CD4-positive, alpha-beta T cell treated with Interleukin-4 for 1 hour (primary cell): ENCODE data around the gene PEX19.
"Not testable (repeated sequence)": the region's sequence is repeated elsewhere in the genome, so short reads cannot be mapped to it uniquely, and the experiment has no call there.

Experiments used
- DNase-seq, 2 donors: peaks; one replicate each; pipeline ENCODE4 v3.0.0-alpha.2; 2020 to 2022

The PEX19 gene, protein sequence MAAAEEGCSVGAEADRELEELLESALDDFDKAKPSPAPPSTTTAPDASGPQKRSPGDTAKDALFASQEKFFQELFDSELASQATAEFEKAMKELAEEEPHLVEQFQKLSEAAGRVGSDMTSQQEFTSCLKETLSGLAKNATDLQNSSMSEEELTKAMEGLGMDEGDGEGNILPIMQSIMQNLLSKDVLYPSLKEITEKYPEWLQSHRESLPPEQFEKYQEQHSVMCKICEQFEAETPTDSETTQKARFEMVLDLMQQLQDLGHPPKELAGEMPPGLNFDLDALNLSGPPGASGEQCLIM

DNA sequence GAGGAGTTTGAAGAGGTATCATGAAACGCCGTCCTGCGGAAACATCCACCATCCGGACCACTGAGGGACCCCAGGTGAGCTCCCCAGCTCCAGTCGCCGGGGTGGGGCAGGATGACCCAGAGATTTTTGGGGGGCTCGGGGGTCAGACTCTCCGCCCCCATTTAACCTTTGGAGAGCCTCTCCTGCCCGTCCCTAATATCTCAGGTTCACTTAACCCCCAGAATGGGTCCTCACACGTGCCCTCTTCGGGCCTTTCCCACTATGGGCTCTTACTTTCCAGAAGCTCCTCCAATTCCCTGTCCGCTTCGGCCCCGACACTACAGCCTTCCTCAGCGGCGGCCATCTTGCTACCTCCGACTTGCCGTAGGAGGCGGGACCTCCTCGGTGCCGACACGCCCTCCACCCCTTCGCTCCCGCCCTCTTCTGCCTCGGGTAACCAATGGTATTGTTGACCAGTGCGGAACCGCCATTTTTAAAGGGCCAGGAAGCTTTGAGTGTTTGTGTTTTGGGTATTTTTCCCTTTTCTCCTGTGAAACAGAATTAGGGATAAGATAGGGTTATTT, at the start of gene PEX19:
Gene PEX19, minus strand, starts transcription at position 352 of the 563 bp plus-strand sequence. Its CDS starts 9 bp downstream, at position 343.
- DNase-seq: peak; percentile 92 to 95

DNA sequence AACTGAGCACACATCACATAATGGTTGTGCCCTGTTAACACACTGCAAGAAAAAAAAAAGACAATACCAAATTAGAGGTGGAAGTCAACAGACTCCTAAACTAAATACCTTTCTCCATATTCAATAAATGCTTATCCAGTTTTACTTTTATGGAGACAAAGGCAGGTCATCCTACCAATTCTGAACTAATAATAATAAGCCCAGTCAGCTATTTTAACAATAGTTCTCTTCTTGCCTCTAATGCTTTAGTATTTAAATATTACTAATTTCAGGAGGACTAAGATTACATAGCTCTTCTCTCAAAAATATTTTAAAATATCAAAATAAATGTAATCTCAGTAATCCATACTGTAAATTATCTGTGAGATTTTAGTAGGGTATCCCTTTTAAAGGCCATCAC, 47.6 kb upstream of the PEX19 start:
- no peak for DNase-seq

DNA sequence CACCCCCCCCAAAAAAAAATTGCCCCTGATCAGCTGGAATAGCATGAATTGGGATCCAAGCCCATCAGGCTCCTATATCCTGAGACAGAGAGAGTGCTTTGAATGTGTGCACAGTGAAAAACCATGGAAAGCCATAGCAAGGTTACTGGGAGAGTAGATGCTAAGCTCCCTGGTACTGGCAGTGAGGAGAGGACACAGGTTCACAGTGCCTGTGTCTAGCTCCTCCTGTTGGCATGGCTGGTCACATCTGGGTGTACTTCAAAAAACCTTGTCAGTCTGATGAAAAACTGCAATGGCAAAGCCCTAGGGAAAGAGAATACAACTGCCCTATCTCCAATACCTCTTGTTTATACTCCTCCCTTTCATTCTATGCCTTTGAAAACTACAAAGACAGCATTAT, 45.2 kb upstream of the PEX19 start:
- DNase-seq: no peak

DNA sequence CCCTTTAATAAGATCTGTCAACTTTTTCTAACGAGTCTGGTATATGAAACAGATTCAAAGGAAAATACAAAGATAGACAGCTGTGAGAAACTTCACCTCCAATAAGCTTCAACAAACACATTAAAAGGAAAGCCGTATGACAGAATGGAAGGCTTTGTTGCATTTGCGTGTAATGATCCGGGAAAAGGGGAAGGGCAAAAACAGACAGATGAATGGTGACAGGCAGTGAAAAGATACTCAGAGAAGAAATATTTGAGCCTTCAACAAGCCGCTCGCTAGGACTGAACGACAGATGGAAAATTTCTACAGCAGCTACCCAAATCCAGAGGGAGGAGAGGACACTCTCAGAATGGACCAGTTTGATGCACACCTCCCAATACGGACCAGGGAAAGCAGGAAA, 43.3 kb upstream of the PEX19 start:
- DNase-seq: no peak

DNA sequence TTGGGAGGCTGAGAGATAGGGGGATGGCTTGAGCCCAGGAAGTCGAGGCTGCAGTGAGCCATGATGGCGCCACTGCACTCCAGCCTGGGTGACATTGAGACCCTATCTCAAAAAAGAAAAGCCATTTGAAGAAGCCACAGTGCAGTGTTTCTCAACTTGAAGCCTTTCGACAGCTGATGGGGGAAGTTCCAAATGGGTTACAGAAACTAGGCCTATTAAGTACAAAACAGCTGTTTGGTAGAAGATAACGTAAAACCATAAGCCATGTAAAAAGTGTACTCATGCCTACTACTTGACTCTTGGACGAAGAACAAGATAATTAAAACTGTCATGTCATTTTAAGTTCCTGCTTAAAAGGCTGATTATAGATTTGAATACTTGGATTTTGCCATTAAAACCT, 41.5 kb upstream of the PEX19 start:
- DNase-seq: no peak

DNA sequence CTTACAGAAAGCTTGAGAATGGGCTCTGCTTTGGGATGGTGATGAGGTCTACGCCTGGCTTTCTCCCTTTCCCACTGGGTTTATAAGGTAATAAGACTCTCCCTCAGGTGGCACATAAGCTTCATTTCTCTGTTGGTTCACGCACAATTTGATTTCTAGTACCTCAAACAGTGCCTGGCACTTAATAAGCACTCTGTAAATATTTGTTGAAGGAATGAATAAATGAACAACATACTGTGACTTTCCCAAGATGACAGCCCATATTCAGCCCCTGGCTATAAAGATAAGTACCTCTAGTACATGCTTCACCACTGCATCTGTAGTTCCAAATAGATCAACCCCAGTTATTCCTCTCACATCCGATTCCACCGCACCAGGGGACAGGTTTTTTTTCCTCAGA, 40.3 kb upstream of the PEX19 start:
- DNase-seq: no peak

DNA sequence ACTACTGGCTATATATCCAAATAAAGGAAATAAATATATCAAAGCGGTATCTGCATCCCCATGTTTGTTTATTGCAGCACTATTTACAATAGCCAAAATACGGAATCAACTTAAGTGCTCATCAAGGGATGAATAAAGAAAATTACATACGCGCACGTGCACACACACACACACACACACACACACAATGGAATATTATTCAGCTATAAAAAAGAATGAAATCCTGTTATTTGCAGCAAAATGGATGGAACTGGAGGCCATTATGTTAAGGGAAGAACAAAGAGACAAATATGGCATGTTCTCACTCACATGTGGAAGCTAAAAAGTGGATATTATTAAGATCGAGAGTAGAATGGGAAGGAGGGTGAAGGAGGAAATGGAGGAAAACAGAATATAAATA, 37.9 kb upstream of the PEX19 start:
- DNase-seq: no peak

DNA sequence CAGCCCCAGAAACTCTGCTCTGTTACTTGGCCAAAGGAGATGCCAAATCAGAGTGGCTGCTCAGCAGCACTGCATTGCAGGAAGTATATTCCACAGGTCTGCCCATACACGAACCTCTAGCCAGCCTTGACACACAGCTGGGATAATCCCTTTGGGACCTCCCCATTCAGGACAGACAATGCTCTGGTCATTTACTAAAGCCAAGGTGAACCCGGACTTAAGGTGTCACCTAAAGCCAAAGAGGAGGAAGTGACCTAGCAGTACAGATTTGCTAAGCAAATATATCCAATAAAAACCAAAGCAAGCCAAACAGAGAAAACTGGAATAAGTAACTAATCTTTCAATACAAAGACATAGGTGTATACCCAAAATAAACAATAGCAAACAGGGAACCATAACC, 30.4 kb upstream of the PEX19 start:
- no peak for DNase-seq

DNA sequence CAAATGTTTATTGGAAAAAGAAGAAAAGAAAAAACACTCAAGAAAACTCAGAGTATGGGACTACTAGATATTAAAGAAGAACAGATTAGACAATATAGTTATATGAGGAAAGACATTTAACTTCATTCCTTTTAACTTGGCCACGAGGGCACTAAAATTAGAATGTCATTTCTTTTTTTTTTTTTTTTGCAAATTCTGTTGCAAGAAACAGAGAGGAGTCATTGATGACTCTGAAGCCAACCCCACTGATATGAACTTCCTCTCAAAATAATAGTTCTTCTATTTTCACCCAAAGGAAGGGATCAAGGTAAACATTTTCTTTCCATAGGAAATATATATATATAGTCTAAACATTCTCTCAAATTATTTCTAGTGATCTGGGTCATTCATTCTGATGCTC, 24.6 kb upstream of the PEX19 start:
- DNase-seq: no peak

DNA sequence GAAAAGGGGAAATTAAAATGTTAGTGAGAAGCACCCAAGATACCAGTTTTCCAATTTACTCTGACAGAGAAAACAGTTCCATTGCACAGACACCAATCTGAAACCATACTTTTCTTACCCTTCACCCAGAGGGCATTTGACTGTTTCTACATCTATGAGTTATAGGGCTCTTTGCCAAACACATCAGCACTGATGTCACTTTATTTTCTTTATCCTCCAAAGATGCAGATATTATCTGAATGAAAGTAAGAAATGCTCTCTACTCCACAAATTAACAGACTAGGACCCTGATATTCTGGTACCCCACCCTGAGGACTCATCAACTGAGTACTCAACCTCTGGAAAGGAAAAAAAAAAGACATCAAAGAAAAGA, 24.2 kb upstream of the PEX19 start:
- no peak for DNase-seq

DNA sequence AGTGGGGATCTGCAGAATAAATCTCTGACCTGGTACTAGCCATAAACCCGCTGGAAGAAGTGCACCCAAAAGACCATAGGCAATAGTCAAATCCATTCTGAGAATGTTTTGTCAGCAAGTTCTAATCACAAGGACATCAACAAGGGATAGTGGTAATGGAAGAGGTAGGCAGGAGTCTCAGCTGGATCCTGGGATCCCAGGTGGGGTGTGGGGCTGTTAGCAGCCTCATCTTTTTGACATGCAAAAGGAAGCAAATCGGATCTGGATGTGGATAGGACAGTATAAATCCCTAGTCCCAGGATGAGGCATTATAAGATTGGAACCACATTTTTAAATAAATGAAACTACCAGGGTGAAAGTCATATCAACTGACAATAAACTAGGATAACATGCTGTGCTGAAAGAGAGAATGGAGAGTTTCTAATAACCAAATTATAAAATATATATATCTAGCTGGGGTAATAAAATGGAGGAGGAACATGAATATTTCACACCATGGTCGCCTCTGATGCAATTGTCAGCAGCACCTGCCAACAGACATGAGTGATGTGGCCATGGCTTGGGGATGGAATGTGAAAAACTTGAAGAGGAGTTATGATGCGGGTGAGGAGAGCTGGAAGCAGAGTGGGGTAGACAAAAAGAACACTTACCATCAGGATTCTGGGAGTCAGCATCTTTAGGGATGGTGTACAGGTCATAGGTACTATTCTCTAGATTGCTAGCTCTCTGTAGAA, 23.7 kb upstream of the PEX19 start:
- no peak for DNase-seq

DNA sequence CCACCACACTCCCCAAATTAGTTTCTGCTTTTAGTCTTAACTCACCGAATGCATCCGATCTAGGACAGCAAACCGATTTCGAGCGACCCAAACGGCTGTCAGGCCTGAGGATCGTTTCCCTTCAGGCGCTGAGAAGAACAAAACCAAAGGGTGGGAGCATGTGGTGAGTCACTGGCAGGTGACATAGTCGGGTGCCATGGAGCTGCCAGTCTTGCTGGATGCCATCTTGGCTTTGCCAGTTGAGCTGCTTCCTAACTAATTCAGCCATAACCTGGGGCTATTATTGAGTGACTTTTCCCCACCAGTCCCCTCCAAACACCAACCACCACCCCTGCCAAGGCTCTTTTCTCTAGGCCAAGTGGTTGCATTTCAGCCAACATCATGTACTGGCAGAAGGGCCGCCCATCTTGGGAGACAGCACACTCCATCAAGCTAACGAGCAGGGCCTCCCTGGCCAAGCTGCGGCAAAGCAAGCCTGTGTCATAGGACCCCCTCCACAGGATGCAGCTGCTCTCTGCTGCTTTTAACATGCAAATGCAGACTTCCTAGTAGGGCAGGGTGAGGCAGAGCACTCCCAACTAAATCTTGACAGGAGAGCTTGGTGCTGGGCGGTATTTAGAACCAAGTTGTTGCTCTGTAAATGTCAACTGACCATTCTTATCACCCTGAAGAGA, 22.3 kb upstream of the PEX19 start:
- peak in 1 of 2 donors; percentile 23 for DNase-seq

DNA sequence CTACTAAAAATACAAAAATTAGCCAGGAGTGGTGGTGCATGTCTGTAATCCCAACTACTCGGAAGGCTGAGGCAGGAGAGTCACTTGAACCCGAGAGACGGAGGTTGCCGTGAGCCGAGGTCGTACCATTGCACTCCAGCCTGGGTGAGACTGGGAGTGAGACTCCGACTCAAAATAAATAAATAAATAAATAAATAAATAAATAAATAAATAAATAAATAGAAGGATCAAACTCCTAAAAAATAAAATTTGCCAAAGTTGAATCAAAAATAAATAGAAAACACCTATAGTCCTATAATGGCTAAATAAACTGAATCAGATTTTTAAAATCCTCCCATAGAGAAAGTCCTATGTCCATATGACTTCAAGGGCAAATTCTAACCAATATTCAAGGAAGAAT, 15.2 kb upstream of the PEX19 start:
- DNase-seq: no peak

DNA sequence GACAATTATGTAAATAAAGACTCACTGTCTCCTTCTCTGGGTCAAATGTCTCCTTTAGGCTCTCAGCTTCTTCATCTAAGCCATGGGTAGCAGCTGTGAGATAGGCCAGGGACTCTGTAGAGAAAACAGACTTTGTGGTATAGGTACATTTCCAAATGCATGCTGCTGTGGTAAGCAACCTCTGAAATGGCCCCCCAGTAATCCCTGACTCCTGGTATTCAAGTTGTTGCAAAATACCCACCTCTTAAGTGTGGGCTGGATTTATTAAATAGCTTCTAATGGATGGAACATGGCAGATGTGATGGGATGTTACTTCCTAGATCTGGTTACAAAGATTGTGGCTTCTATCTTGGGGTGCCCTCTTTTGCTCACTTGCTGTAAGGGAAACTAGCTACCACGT, 11.1 kb upstream of the PEX19 start:
- no peak for DNase-seq

DNA sequence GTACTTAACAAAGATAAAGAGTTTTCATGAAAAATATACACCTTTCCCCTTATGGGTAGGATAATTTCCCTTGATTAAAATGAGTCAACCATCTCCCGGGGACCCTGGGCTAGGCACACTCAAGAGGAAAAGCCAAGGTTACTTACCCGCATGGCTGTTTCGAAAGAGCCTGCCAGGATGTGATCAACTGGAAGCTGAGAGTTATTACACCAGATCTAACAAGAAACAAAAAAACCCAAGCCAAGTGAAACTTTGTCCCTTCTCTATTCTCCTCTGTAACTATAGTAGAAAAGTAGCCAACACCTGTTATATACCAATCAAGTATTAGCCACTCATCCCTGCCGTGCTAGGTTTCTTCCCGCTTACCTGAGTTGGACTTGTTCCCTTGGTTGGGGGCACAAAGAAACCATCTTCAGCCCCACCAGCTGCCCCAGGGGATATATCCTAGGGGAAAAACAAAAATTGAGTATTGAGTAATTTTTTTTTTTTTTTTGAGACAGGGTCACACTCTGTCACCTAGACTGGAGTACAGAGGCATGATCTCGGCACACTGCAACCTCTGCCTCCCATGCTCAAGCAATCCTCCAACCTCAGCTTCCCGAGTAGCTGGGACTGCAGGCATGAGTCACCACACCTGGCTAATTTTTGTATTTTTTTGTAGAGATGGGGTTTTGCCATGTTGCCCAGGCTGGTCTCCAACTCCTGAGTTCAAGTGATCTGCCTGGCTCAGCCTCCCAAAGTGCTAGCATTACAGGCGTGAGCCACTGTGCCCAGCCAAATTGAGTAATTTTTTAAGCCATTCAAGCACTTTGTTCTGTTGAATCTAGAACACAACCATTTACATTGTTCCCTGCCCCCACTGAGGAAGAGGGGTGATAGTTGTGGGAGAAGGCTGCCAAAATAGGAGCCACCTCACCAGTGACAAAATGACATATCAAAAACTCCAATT, 8.4 kb upstream of the PEX19 start:
- no peak for DNase-seq

DNA sequence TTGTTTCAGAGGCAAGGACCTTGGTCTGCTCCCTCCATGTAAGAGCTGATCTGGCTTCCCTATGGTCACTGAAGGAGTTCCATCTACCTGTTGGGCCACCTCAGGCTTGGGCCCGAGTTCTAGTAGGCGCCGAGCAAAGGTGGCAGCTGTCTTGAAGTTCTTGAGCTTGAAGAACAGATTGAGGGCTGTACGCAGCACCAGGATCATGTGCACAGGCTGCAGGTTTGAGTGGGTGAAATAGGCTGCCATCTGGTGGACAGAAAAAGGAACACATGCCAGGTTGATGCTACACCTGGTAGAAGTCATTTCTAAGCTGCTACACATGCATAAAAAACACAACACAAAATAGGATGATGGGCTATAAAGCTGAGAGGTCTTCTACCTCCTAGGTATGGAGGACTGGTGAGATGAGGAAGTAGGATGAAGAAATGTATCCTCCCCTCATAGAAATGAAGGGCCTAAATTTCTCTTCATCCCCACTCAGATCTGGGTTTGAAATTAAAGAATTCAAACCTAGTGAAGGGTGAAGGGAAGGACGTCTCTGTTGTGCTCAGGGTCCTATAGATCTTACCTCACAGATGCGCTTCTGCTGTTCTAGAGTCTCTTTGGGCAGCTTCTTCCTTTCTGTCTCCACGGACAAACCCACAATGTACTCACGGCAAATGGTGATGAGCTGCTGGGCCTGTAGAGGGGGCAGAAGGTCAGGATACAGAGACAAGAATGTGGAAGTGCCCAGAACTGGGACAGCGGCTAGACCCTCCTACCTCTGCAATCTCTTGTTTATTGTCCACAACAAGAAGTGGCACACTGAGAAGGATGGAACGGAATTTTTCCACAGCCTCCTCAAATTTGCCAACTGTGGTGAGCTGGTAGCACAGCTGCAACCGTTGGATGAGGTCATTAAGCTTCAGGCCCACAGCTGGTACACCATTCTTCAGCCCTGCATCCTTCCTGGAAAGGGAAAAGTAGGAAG, 6.6 kb upstream of the PEX19 start:
- DNase-seq: peak; percentile 79 to 82

DNA sequence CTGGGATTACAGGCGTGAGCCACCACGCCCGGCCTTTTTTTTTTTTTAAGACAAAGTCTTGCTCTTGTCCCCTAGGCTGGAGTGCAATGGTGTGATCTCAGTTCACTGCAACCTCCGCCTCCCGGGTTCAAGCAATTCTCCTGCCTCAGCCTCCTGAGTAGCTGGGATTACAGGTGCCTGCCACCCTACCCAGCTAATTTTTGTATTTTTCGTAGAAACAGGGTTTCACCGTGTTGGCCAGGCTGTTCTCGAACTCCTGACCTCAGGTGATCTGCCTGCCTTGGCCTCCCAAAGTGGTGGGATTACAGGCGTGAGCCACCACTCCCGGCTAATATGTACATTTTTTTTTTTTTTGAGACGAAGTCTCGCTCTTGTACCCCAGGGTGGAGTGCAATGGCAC, 2.8 kb upstream of the PEX19 start:
- DNase-seq: not testable (repeated sequence)

DNA sequence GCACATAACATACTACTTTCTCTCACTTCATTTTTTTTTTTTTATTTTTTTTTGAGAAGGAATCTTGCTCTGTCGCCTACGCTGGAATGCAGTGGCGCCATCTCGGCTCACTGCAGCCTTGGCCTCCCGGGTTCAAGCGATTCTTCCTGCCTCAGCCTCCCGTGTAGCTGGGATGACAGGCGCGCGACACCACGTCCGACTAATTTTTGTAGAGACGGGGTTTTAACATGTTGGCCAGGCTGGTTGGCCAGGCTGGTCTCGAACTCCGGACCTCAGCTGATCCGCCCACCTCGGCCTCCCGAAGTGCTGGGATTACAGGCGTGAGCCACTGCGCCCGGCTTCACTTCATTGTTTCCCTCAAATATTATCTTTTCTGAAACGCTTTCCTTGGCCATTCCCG, 573 bp upstream of the PEX19 start:
- DNase-seq: no peak

DNA sequence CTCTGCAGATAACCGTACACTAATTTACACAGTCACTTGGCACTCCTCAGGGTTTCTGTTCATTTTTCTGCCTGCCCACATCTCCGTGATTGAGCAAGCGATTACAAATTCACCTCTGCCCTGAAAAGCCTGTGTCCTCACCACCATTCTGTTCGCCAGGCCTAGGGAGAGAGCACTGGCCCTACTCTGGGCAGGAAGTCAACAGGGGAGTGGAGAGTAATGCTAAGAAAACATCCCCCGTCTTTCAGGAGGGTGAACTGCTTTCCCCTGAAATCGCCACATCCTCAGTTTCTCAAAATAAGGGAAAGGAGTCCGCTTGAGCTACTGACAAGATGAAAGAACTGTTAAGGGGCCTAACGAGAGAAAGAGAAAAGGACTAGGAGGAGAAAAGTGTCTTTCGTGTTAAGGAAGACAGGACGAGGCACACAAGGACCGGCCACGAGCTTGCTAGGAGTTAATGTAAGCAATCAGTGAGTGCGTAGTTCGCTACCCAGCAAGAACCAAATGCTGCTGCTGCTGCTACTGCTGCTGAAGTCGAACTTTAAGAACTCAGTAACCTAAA, 632 bp downstream of the PEX19 start:
- DNase-seq: no peak

DNA sequence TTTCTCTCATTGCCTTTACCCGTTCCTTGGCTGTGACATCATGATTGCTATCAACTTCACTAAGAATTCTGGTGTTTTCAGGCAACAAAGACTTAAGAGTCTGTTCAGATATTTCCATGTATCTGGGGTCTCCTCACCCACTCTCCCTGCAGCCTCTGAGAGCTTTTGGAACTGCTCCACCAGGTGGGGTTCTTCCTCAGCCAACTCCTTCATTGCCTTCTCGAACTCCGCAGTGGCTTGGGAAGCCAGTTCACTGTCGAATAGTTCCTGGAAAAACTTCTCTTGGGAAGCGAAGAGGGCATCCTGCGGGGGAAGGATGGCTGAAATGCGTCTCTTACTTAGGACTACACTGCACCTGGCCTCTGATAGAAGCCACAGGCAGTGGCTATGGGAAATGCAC, 2.1 kb downstream of the PEX19 start:
- DNase-seq: no peak

DNA sequence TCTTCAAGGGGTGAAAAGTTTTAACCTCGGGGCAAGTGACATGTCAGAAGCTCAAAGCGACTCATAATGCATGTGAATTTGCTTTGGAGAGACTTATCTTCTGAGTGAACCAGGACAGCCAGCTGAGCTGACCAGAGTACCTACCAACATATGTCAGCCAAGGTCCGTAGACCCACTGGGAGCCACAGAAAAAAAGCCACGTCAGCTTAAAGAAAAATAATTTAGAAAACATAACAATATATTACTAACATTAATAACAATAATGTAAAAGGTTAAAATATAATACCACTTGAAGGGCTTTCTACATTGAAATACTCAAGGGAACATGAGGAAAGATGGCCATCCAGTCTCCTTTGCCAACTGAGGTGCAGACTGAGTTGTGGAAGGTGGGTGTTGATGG, 6.9 kb downstream of the PEX19 start:
- no peak for DNase-seq
